GM23248 (cell line): ENCODE results near the gene F5.

Source experiments
- EZH2 ChIP-seq: fragments of 200-600 bp; sonication (generic); IDR thresholded peaks from 2 replicates; pipeline ENCODE4 v1.6.1; 2018; ENCODE audit warnings: antibody characterized with exemption, mild to moderate bottlenecking; ENCODE audit not compliant: insufficient read depth, poor library complexity, severe bottlenecking
- EZH2phosphoT487 ChIP-seq: fragments of 200-600 bp; sonication (generic); IDR thresholded peaks from 2 replicates; pipeline ENCODE4 v1.6.1; 2018; ENCODE audit warnings: antibody characterized with exemption, moderate library complexity, mild to moderate bottlenecking, low read depth; ENCODE audit not compliant: insufficient read depth

- TF ChIP-seq EZH2 (no peak), EZH2phosphoT487 (no peak)
Measured at GRCh38 chr1:169601096-169601881, 15.0 kb upstream of the F5 start.
